ENCODE data around the gene KRT82.
"Not testable (repeated sequence)": the region's sequence is repeated elsewhere in the genome, so short reads cannot be mapped to it uniquely, and the experiment has no call there.

Gene KRT82

DNA sequence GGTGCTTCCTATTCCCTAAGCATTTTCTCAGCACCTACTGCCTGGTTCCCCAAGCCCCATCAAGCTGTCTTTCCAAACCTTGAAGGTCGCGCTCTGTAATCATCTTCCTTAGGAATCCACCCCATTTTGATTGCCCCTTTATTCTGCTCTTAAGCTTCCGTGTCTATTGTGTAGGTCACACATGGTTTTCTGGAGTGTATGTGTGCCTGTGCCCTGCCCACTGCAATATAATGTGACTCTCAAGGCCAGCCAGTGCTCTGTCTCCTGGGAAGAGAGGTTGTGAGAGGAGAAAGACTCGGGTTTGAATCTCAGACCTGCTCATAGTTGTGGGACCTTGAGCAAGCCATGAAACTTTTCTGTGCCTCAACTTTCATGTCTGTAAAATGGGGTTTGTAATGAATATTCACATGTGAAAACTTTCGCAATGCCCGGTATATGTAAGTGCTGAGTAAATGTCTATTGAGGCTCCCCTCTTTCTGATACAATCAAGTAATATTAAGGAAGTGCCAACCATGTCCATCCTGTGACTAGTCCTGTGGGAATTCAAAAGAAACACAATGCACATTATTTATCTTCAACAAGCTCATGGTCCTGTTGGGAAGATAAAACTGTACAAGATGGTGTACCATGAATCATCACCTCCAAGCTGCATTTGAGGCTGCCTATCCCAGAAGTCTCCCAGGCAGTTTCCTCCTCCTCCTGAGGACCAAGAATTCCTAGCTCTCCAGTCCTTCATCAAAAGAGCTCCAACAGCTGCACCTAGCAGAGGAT is 28.8 kb upstream of the KRT82 start:
- DNase-seq = no peak

DNA sequence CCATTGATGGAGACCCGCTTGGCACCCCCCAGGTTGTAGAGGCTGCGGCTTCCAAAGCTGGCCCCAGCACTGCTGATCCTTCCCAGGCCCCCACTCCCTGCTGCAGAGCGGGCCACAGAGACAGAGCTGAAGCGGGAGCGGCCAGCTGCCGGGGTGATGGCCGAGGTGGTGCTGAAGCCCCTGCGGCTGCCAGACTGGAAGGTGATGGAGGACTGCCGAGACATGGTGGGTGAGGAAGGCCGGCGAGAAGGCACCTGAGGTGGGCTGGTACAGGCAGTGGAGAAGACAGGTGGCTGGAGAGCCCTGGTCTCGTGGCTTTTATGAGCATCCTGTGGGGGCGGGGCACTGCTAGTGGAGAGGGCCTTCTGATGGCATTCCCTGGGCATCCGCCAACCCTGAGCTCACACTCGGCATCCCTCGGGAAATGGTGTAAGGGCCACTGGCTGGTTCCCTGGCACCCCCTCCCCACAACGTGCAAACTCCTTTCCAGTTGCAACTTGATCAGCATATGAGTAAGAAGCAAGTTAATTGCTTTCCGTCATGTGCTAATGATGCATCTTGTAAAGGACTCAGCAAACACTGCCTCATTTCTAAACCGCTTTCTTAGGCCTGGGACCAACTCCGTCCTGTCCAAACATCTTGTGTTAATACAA is 28.1 kb upstream of the KRT82 start, which contains the start of gene KRT75:
TSS of gene KRT75 (minus strand) at position 291 of the 653 bp plus-strand sequence. CDS start at position 224, 67 bp downstream.
- no peak for DNase-seq

DNA sequence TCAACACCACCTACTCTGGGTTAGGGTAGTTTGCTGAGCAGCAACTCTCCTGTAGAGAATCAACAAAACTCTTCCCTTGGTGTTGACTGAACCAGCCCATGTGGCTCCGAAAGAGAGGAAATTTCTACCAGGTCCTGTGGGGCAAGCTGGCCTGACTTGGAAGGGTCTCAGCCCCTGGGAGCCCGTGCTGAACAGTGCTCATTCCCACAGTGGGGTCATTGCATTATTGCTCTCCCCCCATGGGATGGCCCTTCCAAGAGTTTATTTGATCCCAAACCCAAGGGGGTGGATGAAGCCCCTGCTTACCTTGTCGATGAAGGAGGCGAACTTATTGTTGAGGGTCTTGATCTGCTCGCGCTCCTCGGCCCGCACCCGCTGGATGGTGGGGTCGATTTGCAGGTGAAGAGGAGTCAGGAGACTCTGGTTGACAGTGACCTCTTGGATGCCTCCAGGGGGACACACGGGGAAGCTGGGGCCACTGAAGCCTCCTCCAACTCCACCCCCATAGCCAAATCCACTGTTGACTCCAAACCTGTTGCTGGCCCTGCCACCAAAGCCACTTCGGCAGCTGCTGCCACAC is 27.5 kb upstream of the KRT82 start:
- DNase-seq = no peak

DNA sequence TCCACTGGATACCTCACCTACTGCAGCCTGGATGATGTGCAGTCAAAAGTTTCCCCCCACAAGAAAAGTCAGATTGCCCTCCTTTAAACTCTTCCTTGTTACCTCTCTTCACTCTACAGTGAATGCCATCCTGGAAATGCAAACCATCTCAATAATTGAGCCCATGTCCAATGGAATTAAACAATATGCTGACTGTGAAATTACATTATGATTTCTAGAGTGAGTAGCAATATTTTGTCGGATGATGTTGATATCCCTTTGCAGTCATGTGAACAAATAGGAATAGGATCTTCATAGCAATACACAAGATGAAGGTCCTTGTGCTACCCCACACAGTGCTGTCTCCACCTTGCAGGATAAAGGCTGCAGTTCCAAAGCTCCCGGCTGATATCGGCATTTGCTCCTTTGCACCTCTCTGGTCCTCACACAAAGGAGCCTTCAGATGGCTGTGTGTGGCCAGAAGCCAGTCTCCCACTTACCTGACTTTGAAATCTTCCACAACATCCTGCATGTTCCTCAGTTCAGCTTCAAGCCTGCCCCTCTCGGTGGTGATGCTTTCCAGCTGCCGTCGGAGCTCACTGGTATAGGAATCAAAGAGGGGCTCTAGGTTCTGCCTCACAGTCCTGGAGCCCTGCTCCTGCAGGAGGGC is 26.5 kb upstream of the KRT82 start:
- no peak for DNase-seq

DNA sequence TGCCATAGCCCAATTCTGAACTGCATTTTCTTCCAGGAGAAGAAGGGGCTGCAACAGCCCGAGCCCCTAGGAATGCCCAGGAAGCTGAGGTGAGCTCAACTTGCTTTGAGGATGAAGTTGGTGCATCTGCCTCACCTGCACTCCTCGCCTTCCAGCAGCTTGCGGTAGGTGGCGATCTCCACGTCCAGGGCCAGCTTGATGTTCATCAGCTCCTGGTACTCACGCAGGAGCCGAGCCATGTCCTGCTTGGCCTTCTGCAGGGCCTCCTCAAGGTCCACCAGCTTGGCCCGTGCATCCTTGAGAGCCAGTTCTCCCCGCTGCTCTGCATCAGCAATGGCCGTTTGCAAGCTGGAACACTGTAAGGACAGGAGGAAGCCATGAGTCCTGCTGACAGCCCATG is 22.0 kb upstream of the KRT82 start:
- DNase-seq = no peak

DNA sequence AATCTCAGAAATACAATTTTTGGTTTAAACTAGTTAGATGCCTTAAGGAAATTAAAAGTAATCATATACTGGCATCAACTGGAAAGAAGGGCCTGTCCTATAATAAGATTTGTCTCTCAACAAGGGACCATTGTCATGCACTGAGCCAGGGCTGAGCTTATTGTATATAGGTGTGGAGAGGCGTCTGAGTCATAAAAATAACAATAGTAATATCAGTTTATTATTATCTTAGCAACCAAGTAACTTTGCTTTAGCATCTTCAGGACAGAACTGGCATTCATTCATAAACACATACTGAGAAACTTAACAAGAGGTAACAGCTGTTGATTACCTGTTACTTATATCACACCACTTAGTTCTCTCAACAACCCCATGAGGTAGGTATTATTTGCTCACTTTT is 20.9 kb upstream of the KRT82 start:
- no peak for DNase-seq

DNA sequence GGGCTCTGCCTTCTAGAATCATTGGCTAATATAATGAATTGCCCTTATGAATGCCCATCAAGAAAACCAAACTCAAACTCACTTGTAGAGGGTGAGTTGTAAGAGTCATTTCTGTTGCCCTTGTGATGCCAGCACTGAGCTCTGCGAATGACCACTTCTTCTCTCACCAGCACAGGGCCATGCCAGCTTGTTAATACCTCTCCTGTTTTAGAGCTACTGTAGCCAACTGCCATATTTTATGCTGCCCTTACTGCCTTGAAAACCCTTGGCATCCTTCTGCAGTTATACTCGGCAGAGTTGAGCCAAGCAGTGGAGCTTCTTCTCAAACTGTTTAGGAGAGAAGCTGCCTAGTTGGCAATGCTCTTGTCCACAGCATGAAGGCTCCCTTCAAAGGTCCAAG is 19.9 kb upstream of the KRT82 start:
- no peak for DNase-seq

DNA sequence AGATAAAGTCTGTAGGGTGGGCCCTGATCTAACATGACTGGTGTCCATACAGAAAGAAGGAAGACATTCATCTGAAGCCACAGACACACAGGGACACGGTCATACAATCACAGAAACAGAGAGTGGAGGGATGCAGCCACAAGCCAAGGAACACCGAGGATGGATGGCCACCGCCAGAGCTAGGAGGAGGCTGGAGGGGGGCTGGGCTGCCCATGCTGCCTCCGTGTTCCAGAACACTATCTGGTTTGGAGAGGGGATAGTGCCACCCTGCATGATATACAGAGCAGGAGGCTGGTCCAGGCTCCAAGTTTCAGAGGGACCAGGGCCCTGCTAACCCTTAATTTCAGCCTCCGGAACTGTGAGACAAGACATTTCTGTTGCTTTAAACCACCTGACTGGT is 19.3 kb upstream of the KRT82 start:
- no peak for DNase-seq

DNA sequence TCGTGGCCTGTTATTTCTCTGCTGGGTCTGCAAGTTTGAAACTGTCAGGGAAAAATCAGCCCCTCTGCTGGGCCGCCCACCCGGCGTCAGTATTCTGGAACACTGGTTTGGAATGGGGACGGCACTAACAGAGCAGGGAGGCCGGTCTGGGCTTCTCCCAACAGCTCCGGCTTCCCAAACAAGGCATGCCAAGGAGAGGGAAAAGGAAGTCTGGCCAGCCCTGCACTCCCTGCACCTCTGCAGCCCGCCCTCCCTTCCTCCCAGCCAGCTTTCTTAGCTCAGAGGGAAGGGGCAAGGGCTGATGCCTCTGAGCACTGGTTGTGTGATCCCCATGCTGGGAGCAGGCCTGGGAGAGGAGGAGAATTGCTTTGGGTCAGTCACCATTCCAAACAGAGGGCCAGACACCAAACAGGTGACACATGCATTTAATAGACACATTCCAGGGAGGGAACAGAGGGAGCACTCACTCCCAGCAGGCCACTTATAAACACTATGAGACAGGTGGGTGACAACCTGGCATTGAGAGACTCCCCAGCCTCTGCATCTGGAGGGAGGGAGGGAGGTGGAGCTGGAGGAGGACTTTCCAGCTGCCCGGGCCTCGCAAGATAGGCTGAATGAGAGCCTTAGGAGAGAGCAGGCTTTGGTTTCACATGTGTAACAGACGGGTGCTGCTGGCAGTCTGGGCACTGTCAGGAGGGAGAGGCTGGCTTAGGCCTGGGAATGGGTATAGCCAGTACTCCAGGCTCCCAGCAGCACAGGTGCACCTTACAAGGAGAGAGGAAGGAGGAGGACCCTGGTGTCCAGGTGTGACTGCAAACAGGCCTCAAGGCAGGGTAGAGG is 17.7 kb upstream of the KRT82 start:
- no peak for DNase-seq

DNA sequence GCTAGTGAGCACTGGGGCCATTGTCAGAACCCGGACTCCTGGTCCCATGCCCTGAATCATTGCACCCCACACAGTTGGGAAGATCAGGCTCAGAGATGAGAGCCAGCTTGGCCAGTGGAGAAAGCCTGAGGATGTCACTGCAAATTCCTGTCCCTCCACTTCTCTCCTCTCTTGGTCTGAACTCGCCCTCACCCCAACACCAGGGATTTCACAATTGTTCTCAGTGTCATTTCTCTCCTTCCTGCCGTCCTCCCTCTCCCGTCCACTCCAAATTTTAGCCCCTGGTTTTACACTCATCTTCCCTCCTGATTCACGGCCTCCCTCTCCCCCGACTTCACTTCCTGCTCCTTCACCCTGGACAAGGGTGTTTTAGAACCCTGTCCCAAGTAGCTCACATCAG is 16.9 kb upstream of the KRT82 start:
- no peak for DNase-seq

DNA sequence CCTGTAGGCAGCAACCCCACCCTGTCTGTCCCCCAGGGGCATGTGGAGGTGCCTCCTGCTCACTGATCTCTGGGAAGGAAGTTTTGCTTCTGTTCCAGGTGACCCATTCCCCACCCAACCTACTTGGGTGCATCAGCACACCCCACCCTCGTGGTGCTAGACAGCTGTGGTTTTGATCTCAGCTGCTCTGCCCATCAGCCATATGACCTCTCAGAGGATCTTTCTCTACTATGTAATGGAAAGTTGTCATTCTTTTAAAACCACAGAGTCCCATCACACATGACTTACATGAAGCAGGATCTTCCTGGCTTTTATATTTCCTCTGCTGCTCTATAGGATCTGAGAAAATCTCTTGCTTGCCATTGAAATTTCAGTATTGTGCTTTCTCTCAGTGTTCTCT is 13.5 kb upstream of the KRT82 start:
- DNase-seq = no peak

DNA sequence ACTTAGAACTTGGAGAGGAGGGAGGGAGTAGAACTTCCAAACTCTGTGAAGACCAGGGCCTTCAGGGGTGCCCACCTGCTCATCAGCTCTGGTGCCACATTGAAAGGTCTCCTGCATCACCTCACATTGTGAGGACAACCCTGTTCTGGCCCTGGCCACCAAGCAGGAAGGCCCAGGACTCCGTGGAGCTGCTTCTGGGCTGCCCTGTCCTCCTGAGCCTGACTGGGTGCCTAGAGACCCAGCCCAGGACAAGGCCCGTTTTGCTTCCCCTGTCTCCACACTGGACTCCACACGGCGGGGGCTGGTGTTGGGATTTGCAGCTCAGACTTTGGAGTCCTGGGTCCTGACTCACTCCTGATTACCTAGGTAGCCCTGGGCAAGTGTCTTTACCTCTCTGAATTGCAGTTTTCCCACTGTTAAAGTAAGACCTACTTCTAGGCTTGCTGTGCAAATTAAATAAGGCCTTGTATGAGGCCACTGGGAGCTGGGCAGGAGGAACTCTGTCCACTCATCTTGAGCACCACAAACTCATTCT is 12.5 kb upstream of the KRT82 start:
- no peak for DNase-seq

DNA sequence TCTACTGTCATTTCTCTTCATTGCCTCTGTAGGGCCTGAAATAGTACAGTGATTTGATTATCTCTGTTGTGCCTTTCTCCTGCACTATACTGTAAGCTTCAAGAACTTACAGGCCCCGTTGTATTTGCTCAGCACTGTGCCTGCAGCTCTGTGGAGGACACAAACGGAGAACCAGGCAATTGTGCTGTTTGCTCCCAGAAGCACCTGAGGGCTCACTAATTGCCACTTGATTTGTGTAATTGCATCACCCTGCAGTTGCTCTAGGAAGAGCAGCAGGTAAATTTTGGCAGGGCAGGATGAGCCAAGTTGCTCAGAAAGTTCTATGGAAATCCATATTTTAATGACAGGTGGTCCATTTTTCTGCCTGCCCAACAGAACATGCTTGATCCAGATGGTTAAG is 11.6 kb upstream of the KRT82 start:
- no peak for DNase-seq

DNA sequence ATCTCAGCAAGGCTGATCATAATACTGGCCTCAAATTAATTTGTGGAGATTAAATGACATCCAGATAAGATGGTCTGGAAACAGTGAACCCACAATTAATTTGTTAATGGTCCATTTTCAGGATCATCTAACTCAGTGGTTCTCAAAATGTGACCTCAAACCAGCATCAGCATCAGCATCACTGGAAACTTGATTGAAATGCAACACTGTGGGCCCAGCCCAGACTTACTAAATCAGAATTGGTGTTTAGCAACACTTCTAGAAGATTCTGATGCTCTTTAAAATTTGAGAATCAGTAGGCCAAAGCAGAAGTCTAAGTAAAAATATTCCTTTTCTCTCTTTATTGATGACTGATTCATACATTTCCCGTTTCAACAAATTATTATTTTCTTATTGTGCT is 10.7 kb upstream of the KRT82 start:
- DNase-seq = no peak

DNA sequence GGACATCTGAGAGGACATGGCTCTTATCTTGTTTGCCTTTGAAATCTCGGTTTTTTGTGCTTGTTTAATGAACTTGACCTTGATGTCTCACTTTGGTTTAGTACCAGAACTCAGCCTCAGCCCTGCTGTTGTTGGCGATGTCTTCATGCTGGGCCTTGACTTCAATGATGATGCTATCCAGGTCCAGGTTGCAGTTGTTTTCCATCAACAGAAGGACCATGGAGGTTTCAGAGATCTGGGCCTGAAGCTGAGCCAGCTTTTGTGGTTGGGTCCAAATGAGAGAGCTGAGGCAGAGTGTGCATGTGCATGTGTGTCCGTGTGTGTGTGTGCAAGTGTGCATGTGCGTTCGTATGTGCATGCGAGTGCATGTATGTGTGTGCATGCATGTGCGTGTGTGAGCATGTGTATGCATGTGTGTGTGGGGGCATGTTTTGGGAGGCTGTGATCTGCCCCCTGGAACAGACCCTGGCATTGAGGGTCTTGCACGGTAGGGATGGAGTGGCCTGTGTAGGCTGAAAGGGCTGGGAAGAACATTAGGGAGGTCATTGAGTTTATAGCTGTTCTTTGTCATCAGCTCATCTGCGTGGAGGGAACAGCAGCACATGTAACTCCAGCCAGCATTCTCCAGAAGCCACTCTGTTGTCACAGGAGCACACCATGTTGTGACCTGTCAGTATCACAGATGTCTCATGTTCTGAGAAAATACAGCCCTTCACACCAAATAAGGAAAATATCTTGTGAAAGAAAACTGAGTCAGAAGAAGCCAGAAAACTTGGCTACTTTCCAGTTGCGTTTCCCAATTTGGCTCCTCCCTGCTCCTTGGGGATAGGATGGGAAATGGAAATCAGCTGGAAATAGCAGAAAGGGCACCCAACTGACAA is 10.0 kb upstream of the KRT82 start:
- DNase-seq = no peak

DNA sequence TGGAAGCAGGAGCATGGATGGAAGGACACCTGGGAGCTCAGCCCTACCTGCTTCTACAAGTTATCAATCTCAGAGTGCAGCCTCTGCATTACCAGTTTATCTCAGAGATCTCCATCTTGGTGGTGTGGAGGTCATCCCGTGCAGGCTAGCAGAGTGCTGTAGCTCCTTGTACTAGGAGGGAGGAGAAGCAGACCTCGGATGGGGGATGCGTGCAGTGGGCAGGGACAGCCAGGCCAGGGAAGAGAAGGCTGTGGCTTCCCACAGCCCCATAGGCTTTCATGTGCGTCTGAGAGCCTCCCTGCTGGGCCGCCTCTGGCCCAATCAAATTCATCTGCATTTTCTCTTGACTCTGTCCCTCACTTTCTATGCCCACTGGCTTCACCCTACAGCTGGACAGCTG is 8.8 kb upstream of the KRT82 start:
- DNase-seq = no peak

DNA sequence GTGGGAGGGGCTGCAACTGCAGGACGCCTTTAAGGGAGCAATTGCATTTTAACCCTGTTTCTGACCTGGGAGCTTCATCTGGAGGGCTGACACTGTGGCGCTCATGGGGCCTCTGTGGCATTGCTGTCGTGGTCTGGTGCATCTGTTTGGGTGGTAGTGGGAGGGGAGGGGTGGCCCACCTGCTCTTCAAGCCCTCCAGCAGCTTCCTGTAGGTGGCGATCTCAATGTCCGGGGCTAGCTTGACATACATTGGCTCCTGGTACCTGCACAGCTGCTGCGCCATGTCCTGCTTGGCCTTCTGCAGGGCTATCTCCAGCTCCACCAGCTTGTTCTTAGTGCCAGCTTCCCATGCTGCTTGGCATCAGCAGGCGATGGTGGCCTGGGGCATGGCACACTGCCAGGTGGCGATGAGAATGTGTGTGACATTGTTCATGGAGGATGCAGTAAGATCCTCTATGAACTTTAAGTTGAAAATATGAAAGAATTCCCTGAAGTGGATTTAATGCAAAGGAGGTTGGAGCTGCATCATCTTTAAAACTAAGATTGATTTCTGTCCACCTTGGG is 7.7 kb upstream of the KRT82 start:
- no peak for DNase-seq

DNA sequence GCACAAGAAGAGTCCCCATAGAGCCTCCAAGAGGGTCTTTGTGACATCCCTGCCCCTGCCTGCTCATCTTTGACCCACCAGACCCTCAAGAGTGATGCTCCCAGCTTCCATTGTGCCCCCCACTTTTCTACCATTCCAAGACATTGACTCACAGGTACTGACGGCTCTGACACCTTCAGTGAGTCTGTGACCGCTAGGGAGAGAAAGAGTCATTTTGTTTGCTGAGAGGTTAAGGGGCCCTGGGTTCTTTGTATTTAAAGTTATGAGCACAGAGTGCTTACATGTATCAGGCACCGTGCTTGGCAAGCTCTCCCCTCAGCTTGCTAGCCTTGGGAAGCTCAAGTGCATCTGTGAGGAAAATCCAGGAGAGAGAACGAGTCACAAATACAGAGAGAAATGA is 7.1 kb upstream of the KRT82 start:
- DNase-seq = no peak

DNA sequence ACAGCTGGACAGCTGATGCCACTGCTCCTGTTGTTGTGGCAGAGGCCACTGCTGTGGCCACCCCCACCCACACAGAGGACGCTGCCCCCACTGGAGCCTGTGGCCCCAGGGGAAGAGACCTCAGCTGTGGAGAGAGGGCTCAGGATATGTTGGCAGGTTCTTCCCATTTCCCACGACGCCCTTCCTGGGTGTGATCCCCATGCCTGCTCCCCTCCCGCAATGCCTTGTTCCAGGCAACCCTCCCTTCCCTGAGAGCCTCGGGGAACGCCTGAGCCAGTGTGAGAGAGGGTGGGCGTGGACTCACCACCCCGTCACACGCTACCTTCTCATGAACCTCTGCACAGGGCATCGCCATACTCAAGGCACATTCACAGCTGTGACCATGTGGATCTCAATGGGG is 5.7 kb upstream of the KRT82 start:
- no peak for DNase-seq

DNA sequence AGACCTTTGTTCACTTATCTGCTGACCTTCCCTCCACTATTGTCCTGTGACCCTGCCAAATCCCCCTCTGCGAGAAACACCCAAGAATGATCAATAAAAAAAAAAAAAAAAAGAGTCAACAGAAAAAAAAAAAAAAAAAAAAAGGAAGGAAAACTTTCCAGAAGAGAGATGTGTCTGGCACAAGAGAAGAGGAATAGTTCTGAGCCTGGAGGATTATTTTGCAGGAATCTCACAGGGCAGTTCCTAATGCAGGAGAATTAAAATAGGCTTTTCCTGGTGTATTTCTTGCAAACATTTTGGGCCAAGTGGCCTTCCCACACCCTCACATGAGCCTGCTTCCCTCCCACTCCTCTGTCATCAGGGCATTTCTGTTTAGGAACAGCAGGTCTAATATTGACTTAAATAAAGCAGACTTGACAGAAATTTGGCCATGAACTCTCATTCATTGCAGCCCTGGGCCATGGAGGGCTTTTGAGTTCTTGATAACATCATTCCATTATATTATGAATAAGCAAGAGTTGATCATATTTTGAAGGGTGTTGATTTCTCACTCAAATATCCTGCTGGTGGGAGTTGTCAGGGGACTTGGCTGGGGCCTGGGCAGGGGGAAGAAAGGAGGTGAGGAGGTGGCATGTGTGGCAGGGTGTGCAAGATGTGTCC is 4.6 kb upstream of the KRT82 start:
- DNase-seq = not testable (repeated sequence)

DNA sequence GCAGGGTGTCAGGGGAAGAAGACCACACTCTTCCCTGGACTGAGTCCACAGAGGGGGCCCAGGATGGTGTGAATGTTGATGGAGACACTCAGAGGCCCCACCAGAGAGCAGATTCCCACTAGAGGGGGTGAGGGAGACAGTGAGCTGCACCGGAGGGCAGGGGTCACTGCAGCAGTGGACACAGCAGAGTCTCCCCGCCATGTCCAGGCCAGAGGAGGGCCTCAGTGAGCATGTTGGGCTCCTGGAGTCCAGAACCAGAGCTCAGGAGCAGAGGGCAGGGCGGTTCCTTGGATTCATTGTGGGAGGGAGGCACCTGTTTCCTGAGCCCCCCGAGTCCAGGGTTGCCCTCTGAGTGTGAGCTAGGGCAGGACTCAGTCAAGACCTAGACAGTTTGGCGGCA is 1.8 kb upstream of the KRT82 start:
- no peak for DNase-seq

Data from activated CD4-positive, alpha-beta T cell treated with anti-CD3 and anti-CD28 coated beads, Interleukin-2, amount 50 U/mL, for 16 hours (primary cell).